RCC 7860 (cell line): Measurements from ENCODE around the gene EEFSEC.

Experiments used
- DNase-seq: peaks from one replicate; pipeline ENCODE4 v3.0.0-alpha.2; 2015; ENCODE audit warnings: low spot score
- FAIRE-seq: peaks from 2 replicates; lab custom pipeline; 2012; peaks lifted over from hg19 to GRCh38; lab: Jason Lieb, UNC

EEFSEC gene

DNA sequence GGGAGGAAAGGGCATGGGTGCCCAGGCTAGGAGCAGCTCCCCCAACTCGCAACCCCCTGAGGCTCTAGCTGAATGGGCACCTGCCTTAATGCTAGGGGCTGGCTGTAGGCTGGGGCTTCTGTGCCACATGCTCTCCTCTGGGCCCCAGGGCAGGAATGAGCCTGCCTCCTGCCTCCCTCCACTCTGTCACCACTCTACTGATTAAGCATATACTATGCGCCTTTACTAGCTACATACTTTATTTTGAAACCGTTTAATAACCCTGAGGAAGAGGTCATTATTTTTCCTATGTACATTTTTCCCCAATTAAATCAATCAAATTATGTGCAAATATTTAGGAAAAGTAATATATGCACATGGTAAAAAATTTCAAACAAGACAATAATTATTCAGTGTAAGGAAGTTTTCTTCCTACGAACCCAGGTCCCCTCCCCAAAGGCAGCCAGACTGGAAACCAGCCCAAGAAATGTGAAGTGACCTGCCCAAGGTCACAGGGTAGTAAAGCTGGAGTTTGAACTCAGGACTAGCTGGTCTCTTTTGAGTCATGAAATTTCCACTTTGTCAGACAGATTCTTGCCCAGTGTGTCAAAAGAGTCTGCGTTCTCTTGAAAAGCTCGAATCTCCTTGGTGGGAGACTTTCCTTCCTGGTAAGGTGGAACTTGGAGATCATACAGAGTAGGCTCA, 190.9 kb downstream of the EEFSEC start:
- FAIRE-seq (no peak), DNase-seq (no peak)

- DNase-seq, result no peak
- FAIRE-seq, result no peak
Observed at GRCh38 chr3:128345196-128345595, 191.9 kb downstream of the EEFSEC start.

GRCh38 chr3:128346562-128346961, 193.3 kb downstream of the EEFSEC start:
- no peak for FAIRE-seq
- no peak for DNase-seq

GRCh38 chr3:128347282-128347681, 194.0 kb downstream of the EEFSEC start:
- no peak for DNase-seq
- no peak for FAIRE-seq

DNA sequence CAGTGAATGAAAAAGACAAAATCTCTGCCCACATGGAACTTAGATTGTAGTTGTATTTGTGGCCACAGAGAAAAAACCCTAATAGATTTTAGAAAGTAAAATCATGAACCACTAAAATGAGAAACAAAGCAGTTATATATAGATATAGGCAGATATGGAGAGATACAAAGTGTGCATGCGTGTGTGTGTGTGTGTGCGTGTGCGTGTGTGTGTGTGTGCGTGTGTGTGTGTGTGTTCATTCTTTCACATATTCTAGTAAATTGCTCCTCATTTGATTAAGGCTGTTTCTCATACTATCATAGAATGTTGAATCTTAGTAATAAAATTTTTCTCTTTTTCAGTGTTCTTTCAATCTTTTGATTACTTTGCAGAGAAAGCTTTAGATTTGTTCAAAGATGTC, 194.8 kb downstream of the EEFSEC start:
- DNase-seq, result no peak
- no peak for FAIRE-seq

GRCh38 chr3:128348805-128349531, 195.7 kb downstream of the EEFSEC start:
- no peak for FAIRE-seq
- DNase-seq, result peak; percentile 10

DNA sequence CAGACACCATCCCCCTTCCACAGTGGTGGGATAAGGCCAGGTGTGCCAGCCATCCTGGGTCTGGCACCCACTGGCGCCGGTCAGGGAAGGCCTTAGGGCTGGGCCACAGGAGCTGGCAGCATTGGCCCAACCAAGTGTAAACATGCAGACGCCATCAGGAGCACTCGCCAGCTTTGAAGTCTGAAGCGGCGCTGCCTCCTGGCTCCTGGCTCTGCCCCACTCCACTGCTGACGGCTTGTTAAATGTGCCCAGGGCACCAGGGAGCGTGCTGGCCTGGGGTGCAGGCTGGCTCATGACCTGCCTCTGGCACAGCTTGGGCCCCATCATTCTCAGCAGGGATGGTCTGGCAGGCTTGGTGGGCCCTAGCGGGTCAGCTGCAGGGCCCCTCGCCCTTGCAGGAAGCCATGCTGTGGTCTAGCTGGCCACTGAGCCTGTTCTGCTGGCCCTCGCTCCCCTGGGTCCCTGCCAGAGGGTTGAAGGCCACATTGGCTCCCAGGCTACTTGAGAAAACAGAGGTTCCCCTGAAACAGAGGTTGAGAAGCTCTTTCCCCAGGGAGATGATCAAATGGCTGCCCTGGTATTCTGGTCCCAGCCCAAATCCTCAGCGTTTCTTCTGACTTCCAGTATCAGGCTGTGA, 196.8 kb downstream of the EEFSEC start:
- DNase-seq (no peak), FAIRE-seq (no peak)

- FAIRE-seq (no peak), DNase-seq (no peak)
Observed at GRCh38 chr3:128351546-128351945, 198.3 kb downstream of the EEFSEC start.

DNA sequence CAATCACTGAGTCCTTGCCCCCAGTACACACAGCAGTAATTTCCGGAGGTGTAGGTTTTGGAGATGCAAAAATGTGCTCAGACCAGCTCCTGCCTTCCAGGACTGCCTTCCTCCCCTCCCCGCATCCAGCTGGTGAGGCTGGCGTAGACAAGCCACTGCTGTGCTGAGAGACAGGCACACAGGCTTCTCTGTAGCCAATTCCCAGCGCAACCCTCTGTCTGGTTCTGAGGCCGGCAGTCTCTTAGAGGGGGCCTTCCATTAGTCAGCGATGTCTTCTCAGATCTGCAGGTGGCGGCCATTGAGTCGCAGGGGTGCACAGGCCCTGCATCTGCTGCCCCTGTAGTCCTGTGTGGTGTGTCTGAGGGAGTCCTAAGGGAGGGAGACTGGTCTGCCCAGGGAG, 199.0 kb downstream of the EEFSEC start:
- DNase-seq, result no peak
- no peak for FAIRE-seq

- DNase-seq (no peak), FAIRE-seq (no peak)
Observed at GRCh38 chr3:128353361-128353965, 200.2 kb downstream of the EEFSEC start.

DNA sequence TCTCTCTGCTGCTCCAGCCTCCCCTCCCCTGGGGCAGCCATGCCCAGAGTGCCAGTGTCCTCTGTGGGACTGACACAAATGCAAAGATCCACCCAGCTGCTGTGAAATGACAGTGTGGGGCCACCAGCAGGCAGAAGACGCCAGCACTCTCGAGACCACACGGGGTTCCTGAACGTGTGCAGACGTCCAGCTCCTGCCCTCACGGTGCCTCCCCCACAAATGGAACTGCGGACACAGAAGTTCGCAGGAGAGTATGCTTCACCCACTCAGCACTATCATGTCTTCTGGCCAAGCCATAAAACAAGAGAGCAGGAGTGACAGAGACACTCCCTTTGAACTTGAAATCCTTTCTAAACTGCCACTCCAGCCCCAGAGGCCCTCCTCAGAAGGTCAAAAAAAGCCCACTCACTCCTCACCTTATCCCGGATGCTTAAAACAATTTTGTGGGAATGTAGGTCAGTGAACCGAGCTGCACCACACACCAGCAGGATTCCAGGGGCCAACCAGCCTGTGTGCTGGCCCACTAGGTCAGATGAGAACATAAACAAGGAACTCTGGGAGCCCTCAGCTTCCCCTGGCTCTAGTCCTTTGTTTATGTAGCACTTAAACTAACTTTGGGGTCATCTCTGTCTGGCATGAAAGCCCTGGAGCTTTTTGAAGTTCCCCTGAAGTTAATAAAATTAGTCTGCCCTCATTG, 200.9 kb downstream of the EEFSEC start:
- no peak for FAIRE-seq
- DNase-seq, result no peak

DNA sequence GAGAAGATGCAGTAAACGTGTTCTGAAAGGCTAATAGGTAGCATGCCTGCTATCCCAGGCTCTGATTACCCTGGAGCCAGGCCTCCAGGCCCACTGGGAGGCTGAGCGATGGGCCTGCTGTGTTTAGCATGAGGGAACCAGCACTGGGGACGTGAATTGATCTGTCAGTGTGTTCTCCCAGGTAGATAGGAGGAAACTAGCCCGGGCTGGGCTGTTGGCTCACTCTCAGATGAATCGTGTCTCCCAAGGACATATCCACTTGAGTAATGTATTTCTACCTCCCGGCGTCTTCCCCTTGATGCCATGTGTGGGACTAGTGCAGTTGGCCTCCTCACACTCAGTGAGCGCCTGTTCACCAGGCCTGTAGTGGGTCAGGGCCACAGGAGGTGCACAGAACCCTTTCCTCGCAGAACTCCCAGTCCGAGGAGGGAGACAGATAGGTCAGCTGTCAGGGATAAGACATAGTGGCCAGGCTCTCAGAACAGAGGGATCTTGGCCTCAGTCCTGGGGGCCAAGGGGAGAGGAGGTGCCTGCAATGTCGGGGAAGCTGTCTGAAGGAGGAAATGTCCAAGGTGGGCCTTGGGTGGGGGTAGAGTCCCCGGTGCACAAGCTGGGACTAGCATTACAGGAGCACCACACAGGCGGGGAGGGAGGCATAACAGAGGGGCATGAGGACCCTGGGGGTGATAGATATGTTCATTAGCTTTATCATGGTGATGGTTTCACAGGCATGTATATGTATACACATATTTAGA, 201.7 kb downstream of the EEFSEC start:
- DNase-seq, result no peak
- FAIRE-seq, result no peak

- FAIRE-seq, result no peak
- no peak for DNase-seq
Observed at GRCh38 chr3:128355543-128355919, 202.2 kb downstream of the EEFSEC start.

GRCh38 chr3:128356822-128357221, 203.5 kb downstream of the EEFSEC start:
- FAIRE-seq (no peak), DNase-seq (no peak)

DNA sequence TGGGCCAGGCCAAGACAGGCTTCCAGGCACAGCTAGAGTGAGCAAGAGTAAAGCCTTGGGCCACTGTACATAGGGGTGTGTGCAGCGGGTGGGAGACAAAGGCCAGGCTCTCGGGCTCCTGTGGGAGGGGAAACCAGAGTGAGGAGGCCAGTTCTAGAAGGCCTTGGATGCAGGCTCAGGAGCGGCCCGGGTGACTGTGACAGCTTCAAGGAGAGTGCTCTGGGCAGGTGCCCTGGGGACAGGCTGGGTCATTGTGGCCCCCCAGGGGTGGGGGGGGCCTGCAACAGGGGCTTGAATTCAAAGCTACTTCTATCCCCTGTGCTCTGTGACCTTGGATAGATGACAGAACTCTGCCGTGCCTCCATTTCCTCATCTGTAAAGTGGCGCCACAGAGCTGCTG, 204.3 kb downstream of the EEFSEC start:
- FAIRE-seq, result no peak
- DNase-seq, result no peak

DNA sequence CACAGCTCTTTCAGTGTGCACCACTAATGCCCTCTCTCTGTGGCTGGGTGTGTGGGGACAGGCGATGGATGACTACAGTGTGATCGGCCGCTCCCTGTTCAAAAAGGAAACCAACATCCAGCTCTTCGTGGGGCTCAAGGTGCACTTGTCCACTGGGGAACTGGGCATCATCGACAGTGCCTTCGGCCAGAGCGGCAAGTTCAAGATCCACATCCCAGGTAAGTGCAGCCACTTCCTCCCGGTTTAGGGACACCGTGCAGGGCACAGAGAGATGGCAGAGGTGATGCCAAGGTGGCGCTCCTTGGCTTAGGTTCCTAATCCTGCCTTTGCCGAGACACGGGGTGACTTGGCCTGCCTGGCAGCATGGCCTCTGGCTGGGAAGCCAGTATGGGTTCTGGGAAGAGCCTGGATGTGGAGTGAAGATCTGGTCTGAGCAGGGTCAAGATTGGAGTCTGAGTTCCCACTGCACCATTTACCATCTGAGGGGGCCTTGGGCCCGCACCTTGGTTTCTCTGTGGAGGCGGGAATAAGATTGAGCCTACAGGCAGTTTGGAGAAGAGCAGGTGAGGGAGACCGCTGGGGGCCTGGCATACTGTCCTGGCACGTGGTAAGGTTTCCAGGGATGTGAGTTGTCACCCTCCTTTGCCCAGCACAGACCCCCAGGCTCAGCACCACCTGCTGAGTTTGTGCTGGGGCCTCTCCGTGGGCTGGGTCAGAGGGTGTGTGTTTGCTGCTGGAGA, 205.0 kb downstream of the EEFSEC start:
- DNase-seq (no peak), FAIRE-seq (no peak)

DNA sequence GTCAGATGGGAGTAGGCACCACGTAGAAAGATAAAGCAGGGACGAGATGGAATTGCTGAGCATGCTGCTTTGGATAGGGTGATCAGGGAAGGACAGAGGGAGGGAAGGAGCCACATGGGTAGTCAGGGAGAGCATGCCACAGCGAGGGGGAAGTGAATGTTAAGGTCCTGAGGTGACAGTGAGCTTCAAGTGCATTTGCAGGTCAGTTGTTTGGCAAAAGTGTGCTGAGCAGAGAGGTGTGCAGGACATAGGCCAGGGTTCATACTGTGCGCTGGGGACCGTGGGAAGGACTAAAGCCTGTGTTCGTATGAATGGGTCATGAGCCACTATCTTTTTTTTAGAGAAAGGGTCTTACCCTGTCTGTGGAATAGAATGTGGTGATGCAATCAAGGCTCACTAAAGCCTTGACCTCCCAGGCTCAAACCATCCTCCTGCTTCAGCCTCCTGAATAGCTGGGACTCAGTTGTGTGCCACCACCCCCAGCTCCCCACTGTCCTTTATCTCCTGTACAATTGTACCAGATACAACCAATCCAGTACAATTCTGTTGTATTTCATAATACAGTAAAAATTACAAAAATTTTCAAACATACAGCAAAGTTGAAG, 205.9 kb downstream of the EEFSEC start:
- no peak for DNase-seq
- FAIRE-seq, result no peak

DNA sequence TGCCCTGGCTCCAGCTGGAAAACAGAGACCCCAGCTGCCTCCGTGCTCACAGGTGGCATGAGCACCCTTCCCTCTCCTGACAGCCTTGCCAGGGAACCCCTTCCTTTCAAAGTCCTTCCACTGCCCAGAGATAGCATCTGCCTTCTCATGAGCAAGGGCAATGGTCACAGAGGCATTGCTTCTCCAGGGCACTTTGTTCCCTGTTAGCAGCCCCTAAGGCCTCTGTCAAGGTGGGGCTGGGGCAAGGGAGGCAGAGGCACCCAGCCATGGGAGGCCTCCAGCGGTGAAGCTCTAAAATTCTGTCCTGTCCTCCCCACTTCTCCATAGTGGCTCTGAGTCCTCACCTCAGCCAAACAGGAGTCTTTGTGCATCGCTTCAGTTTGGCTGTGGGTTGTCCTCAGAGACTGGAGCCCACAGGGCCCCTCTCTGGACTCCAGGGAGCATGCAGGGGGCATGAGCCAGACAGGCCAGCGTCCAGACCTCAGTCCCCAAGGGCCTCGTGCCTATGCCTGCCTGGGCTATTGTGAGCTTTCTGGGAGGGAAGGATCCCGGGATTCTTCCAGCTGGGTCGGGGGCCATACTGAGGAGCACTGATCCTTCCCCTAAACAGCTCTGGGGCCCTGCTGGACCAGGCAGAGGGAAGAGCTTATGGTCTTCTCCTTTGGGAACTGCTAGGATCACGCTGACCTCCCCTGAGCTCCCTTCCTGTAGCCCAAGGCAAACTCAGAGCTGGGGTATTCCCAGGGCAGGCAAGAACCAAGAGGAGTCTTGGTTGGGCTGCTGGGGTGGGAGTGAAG, 206.8 kb downstream of the EEFSEC start:
- no peak for FAIRE-seq
- DNase-seq, result no peak
